Measurements from ENCODE around the gene AGAP3.

AGAP3 gene

GRCh38 chr7:151110236-151110940 lies 24.1 kb downstream of the AGAP3 start:
- no peak for DNase-seq

GRCh38 chr7:151110941-151111645 lies 24.8 kb downstream of the AGAP3 start:
- peak; percentile 40 to 67 (median 60) for DNase-seq

- no peak for DNase-seq
Observed at GRCh38 chr7:151113344-151114150, 27.3 kb downstream of the AGAP3 start.

GRCh38 chr7:151114151-151115090 lies 28.1 kb downstream of the AGAP3 start:
- no peak for DNase-seq

GRCh38 chr7:151115121-151115835 lies 29.0 kb downstream of the AGAP3 start:
- peak in 1 of 5 donors; percentile 26 for DNase-seq

GRCh38 chr7:151115836-151116418 lies 29.7 kb downstream of the AGAP3 start:
- no peak for DNase-seq

- DNase-seq, result no peak
Observed at GRCh38 chr7:151116603-151117440, 30.5 kb downstream of the AGAP3 start.

GRCh38 chr7:151117565-151117964 lies 31.3 kb downstream of the AGAP3 start:
- DNase-seq, result peak in 3 of 5 donors; percentile 34 to 56 (median 54)

GRCh38 chr7:151118108-151119054 lies 32.1 kb downstream of the AGAP3 start:
- no peak for DNase-seq

GRCh38 chr7:151119055-151119415 lies 32.8 kb downstream of the AGAP3 start:
- DNase-seq, result no peak

GRCh38 chr7:151119902-151120301 lies 33.6 kb downstream of the AGAP3 start:
- no peak for DNase-seq

GRCh38 chr7:151120896-151121295 lies 34.6 kb downstream of the AGAP3 start:
- DNase-seq, result no peak

- no peak for DNase-seq
Observed at GRCh38 chr7:151121380-151122170, 35.3 kb downstream of the AGAP3 start.

GRCh38 chr7:151122276-151122675 lies 36.0 kb downstream of the AGAP3 start:
- no peak for DNase-seq

- no peak for DNase-seq
Observed at GRCh38 chr7:151122796-151123157, 36.5 kb downstream of the AGAP3 start.

GRCh38 chr7:151123158-151123821 lies 37.0 kb downstream of the AGAP3 start:
- no peak for DNase-seq

GRCh38 chr7:151123822-151124464 lies 37.7 kb downstream of the AGAP3 start:
- DNase-seq, result peak; percentile 64 to 82 (median 74)
